HepG2 (cell line): ENCODE measurements around the gene IRS2. TPM values are rescaled to one million over a fixed set of nuclear protein-coding genes. Genes with fewer than 3 reads are reported as not detected.

ENCODE experiments used
- ATAC-seq: fragments of 200-7000 bp; cut with Tn5 transposase; 3 replicates; pipeline ENCODE4 v1.9.1; 2020; ENCODE audit warnings: mild to moderate bottlenecking, moderate library complexity
- BruUV-seq: library from RNA; stranded (reverse); fragments of 400-500 nt; replicated peaks from 2 replicates; lab custom pipeline; 2021; lab: Mats Ljungman, UMichigan
- CTCF ChIA-PET: fragments of 300-600 bp; formaldehyde crosslinking; extraction: SDS; loops from one replicate; lab custom pipeline; 2021; ENCODE audit warnings: low total read pairs, inconsistent platforms, low intra/inter-chr PET ratio; lab: Yijun Ruan, JAX
- POLR2A ChIA-PET: fragments of 350-600 bp; sonication (Branson Sonifier 250); formaldehyde crosslinking; loops from one replicate; lab custom pipeline; 2020; ENCODE audit warnings: antibody characterized with exemption, inconsistent platforms; lab: Yijun Ruan, JAX
- DNase-seq: peaks from one replicate; pipeline ENCODE4 v3.0.0-alpha.2; 2015; ENCODE audit warnings: low spot score
- FAIRE-seq: peaks from 3 replicates; lab custom pipeline; 2011; peaks lifted over from hg19 to GRCh38; lab: Jason Lieb, UNC
- H2AFZ ChIP-seq: one replicate; pipeline ENCODE4 v1.6.1; 2011; ENCODE audit warnings: low read length, inconsistent platforms
- H3K27ac ChIP-seq: fragments of 300-600 bp; 3 replicates; pipeline ENCODE4 v1.8.0; 2011; ENCODE audit warnings: mixed run types, mild to moderate bottlenecking, mixed read lengths, low read length, inconsistent platforms; ENCODE audit not compliant: insufficient read depth; ENCODE audit errors: extremely low read length
- H3K27me3 ChIP-seq, 2 experiments: fragments of 200-600 bp in 1 of 2; 2 replicates in 1 of 2; 3 replicates in 1 of 2; pipeline versions ENCODE4 v1.6.0 to v1.8.0; 2011; ENCODE audit warnings: low read length in 2 of 2, mild to moderate bottlenecking in 2 of 2, moderate library complexity in 2 of 2, inconsistent platforms in 1 of 2; ENCODE audit not compliant: insufficient read depth in 2 of 2, control insufficient read depth in 1 of 2
- H3K36me3 ChIP-seq, 2 experiments: fragments of 200-600 bp in 1 of 2; replicated peaks in 1 of 2; 2 replicates in 1 of 2; 3 replicates in 1 of 2; pipeline versions ENCODE4 v1.5.1 to v1.8.0; 2011; ENCODE audit warnings: low read length in 2 of 2, inconsistent platforms in 1 of 2; ENCODE audit not compliant: insufficient read depth in 2 of 2, control insufficient read depth in 1 of 2
- H3K4me1 ChIP-seq: 2 replicates; pipeline ENCODE4 v1.5.1; 2012; ENCODE audit warnings: low read length, inconsistent platforms; ENCODE audit not compliant: insufficient read depth
- H3K4me2 ChIP-seq: 2 replicates; pipeline ENCODE4 v1.6.0; 2011; ENCODE audit warnings: low read depth, low read length, inconsistent platforms
- H3K4me3 ChIP-seq, 3 experiments: fragments of 200-600 bp in 1 of 3; sonication (generic), shearing (Covaris generic) in 1 of 3; replicated peaks in 1 of 3; 2 replicates each; pipeline ENCODE4 v1.5.1; 2011 to 2016; ENCODE audit warnings: low read length in 3 of 3, inconsistent platforms in 2 of 3, low read depth in 2 of 3, mild to moderate bottlenecking in 2 of 3, control low read depth in 1 of 3, mixed read lengths in 1 of 3; ENCODE audit not compliant: insufficient read depth in 1 of 3
- H3K79me2 ChIP-seq: one replicate; pipeline ENCODE4 v1.6.1; 2011; ENCODE audit warnings: low read length, inconsistent platforms; ENCODE audit not compliant: insufficient read depth
- H3K9ac ChIP-seq: 2 replicates; pipeline ENCODE4 v1.6.0; 2011; ENCODE audit warnings: mild to moderate bottlenecking, low read depth, low read length, inconsistent platforms; ENCODE audit not compliant: insufficient read depth
- H3K9me3 ChIP-seq: 2 replicates; pipeline ENCODE4 v1.5.1; 2012; ENCODE audit warnings: mild to moderate bottlenecking, low read length
- H4K20me1 ChIP-seq: 2 replicates; pipeline ENCODE4 v1.6.0; 2011; ENCODE audit warnings: inconsistent platforms, mild to moderate bottlenecking, low read length, moderate library complexity; ENCODE audit not compliant: insufficient read depth
- PHB2 ChIP-seq: fragments of 450-650 bp; IDR thresholded peaks from 2 replicates; pipeline ENCODE4 v1.6.1; 2018; ENCODE audit not compliant: partially characterized antibody
- PLSCR1 ChIP-seq: sonication (generic); formaldehyde crosslinking; IDR thresholded peaks from 2 replicates; pipeline ENCODE4 v1.5.0; 2020; ENCODE audit warnings: missing genetic modification reagents, mild to moderate bottlenecking, borderline replicate concordance
- RAD21 ChIP-seq: fragments of 450-650 bp; formaldehyde crosslinking; IDR thresholded peaks from 2 replicates; pipeline ENCODE4 v1.5.0; 2020; ENCODE audit warnings: mild to moderate bottlenecking
- SMAD9 ChIP-seq: sonication (generic); formaldehyde crosslinking; IDR thresholded peaks from 2 replicates; pipeline ENCODE4 v1.5.1; 2020; ENCODE audit warnings: mild to moderate bottlenecking, missing genetic modification reagents
- TBX3 ChIP-seq: fragments of 450-650 bp; IDR thresholded peaks from 2 replicates; pipeline ENCODE4 v1.6.1; 2017; ENCODE audit warnings: antibody characterized with exemption, mild to moderate bottlenecking, inconsistent platforms, borderline replicate concordance
- ZBTB3 ChIP-seq: sonication (generic); formaldehyde crosslinking; IDR thresholded peaks from 2 replicates; pipeline ENCODE4 v1.4.0; 2020; ENCODE audit warnings: low read depth, mild to moderate bottlenecking, moderate library complexity, missing genetic modification reagents, borderline replicate concordance
- ZKSCAN8 ChIP-seq: IDR thresholded peaks from 2 replicates; pipeline ENCODE4 v1.6.1; 2016; ENCODE audit warnings: borderline replicate concordance, missing genetic modification reagents, missing compliant biosample characterization
- ZNF138 ChIP-seq: sonication (generic); formaldehyde crosslinking; IDR thresholded peaks from 2 replicates; pipeline ENCODE4 v1.5.0; 2020; ENCODE audit warnings: mild to moderate bottlenecking, low read depth, missing genetic modification reagents
- ZNF280D ChIP-seq: sonication (generic); formaldehyde crosslinking; IDR thresholded peaks from 2 replicates; pipeline ENCODE4 v1.5.1; 2020; ENCODE audit warnings: mild to moderate bottlenecking, missing genetic modification reagents
- ZNF510 ChIP-seq: sonication (generic); formaldehyde crosslinking; IDR thresholded peaks from 2 replicates; pipeline ENCODE4 v1.4.0; 2020; ENCODE audit warnings: low read depth, mild to moderate bottlenecking, missing genetic modification reagents
- ZNF569 ChIP-seq: sonication (generic); formaldehyde crosslinking; IDR thresholded peaks from 2 replicates; pipeline ENCODE4 v1.5.0; 2020; ENCODE audit warnings: mild to moderate bottlenecking, missing genetic modification reagents, moderate library complexity, borderline replicate concordance
- ZNF672 ChIP-seq: sonication (generic); formaldehyde crosslinking; IDR thresholded peaks from 2 replicates; pipeline ENCODE4 v1.8.1; 2022; ENCODE audit warnings: missing genetic modification reagents
- ZSCAN29 ChIP-seq: sonication (generic); formaldehyde crosslinking; conservative IDR thresholded peaks from 2 replicates; pipeline ENCODE4 v1.4.0; 2020; ENCODE audit warnings: mild to moderate bottlenecking, missing genetic modification reagents
- WGBS: methylation state at CpG from one replicate; pipeline ENCODE4 v1.1.6; 2017; ENCODE audit warnings: low lambda C conversion rate; 5-methylcytosine and 5-hydroxymethylcytosine counted together
- in situ Hi-C: cut with HindIII; loops from 2 replicates; pipeline ENCODE4 v1.10.0; 2017; ENCODE audit warnings: low pct_unique_long_range_greater_than_20kb; ENCODE audit not compliant: extremely low pct_ligation_motif_present
- intact Hi-C: fragments of 100-400 bp; cut with micrococcal nuclease; formaldehyde crosslinking; loops from one replicate; pipeline ENCODE4 v1.10.0; 2022; ENCODE audit not compliant: unreplicated experiment
- polyA plus RNA-seq, 8 experiments: library from polyadenylated mRNA; depleted of rRNA in 3 of 8; stranded (reverse) in 7 of 8; unstranded in 1 of 8; fragments of >200 nt; fragmentation: Illumina TruSeq in 4 of 8; extraction: Trizol in 4 of 8; gene quantifications; 2 replicates each; pipeline versions ENCODE4 v1.2.1 to v1.2.3, GENCODE V29; 2011 to 2016; ENCODE audit warnings: low read depth in 4 of 8, missing spikeins in 1 of 8, mixed read lengths in 1 of 8; ENCODE audit not compliant: insufficient read depth in 1 of 8
- total RNA-seq, 5 experiments: library from RNA; depleted of rRNA; stranded (reverse); fragments of >200 nt; fragmentation: Illumina TruSeq; extraction: Trizol; gene quantifications; 2 replicates each; pipeline ENCODE4 v1.2.3, GENCODE V29; 2016; ENCODE audit warnings: low read depth in 1 of 5
- TF ChIP-seq, protein P1 (sequence below): sonication (generic); formaldehyde crosslinking; IDR thresholded peaks from 2 replicates; pipeline ENCODE4 v1.9.0; 2022; ENCODE audit warnings: missing genetic modification reagents, mild to moderate bottlenecking, borderline replicate concordance
- TF ChIP-seq, protein P2 (sequence below): sonication (generic); formaldehyde crosslinking; IDR thresholded peaks from 2 replicates; pipeline ENCODE4 v1.9.0; 2021; ENCODE audit warnings: missing genetic modification reagents, borderline replicate concordance

IRS2 gene
- total and polyA plus RNA-seq, 2 of the 13 experiments (the other 11 are each of a cell fraction or from before 2014, with no cell fraction given), result 0.02 to 0.04 TPM

GRCh38 chr13:109730812-109731335, 55.5 kb downstream of the IRS2 start:
- ATAC-seq (no peak), DNase-seq (no peak), FAIRE-seq (no peak)
- BruUV-seq, result no TSS peak
- no peak overlapping the region for H2AFZ ChIP-seq
- no peaks in the 10 kb centered on the region for H3K9me3 ChIP-seq
- intact Hi-C loops, result no loop called here
- H3K79me2 ChIP-seq, result no peaks in the 10 kb centered on the region
- peaks cover 0 to 23% of the 10 kb centered on the region in 2 experiments; a peak in 2 of 5 replicates for H3K27me3 ChIP-seq
- no peak overlapping the region for H3K4me3 ChIP-seq
- ChIA-PET CTCF (no interaction called here), POLR2A (no interaction called here)
- no peak overlapping the region for H3K4me2 ChIP-seq
- H3K4me1 ChIP-seq, result no peaks in the 10 kb centered on the region
- no peak overlapping the region for H3K27ac ChIP-seq
- WGBS, result 73% methylated on average over 13 of the region's 13 CpGs
- H3K36me3 ChIP-seq, result no peaks in the 10 kb centered on the region
- in situ Hi-C loops, result no loop called here
- H4K20me1 ChIP-seq, result no peaks in the 10 kb centered on the region
- no peak overlapping the region for H3K9ac ChIP-seq
- TF ChIP-seq PHB2 (no peak), TBX3 (no peak), ZNF138 (no peak), RAD21 (CRISPR knock-in tag) (no peak), ZBTB3 (CRISPR knock-in tag) (no peak), ZNF280D (CRISPR knock-in tag) (no peak), ZKSCAN8 (CRISPR knock-in tag) (no peak), ZNF510 (no peak), ZNF672 (CRISPR knock-in tag) (no peak), SMAD9 (CRISPR knock-in tag) (no peak), PLSCR1 (CRISPR knock-in tag) (no peak), ZSCAN29 (no peak), ZNF569 (CRISPR knock-in tag) (no peak)
- TF ChIP-seq, protein P1, sequence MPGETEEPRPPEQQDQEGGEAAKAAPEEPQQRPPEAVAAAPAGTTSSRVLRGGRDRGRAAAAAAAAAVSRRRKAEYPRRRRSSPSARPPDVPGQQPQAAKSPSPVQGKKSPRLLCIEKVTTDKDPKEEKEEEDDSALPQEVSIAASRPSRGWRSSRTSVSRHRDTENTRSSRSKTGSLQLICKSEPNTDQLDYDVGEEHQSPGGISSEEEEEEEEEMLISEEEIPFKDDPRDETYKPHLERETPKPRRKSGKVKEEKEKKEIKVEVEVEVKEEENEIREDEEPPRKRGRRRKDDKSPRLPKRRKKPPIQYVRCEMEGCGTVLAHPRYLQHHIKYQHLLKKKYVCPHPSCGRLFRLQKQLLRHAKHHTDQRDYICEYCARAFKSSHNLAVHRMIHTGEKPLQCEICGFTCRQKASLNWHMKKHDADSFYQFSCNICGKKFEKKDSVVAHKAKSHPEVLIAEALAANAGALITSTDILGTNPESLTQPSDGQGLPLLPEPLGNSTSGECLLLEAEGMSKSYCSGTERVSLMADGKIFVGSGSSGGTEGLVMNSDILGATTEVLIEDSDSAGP (CRISPR knock-in tag), result no peak
- TF ChIP-seq, protein P2, sequence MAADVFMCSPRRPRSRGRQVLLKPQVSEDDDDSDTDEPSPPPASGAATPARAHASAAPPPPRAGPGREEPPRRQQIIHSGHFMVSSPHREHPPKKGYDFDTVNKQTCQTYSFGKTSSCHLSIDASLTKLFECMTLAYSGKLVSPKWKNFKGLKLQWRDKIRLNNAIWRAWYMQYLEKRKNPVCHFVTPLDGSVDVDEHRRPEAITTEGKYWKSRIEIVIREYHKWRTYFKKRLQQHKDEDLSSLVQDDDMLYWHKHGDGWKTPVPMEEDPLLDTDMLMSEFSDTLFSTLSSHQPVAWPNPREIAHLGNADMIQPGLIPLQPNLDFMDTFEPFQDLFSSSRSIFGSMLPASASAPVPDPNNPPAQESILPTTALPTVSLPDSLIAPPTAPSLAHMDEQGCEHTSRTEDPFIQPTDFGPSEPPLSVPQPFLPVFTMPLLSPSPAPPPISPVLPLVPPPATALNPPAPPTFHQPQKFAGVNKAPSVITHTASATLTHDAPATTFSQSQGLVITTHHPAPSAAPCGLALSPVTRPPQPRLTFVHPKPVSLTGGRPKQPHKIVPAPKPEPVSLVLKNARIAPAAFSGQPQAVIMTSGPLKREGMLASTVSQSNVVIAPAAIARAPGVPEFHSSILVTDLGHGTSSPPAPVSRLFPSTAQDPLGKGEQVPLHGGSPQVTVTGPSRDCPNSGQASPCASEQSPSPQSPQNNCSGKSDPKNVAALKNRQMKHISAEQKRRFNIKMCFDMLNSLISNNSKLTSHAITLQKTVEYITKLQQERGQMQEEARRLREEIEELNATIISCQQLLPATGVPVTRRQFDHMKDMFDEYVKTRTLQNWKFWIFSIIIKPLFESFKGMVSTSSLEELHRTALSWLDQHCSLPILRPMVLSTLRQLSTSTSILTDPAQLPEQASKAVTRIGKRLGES (CRISPR knock-in tag), result no peak
